Hepatocyte (in vitro differentiated cells): ENCODE results near the gene ZNF326. TPM values are rescaled to one million over a fixed set of nuclear protein-coding genes. Genes with fewer than 3 reads are reported as not detected.

Source experiments
- DNase-seq: peaks from one replicate; pipeline ENCODE4 v3.0.0-alpha.2; 2016; ENCODE audit warnings: low spot score
- H2AFZ ChIP-seq: fragments of 200-600 bp; sonication (generic); 2 replicates; pipeline ENCODE4 v1.6.0; 2016; ENCODE audit warnings: antibody characterized with exemption, mild to moderate bottlenecking
- H3K27ac ChIP-seq: fragments of 200-600 bp; sonication (generic); 2 replicates; pipeline ENCODE4 v1.5.1; 2016; ENCODE audit warnings: mild to moderate bottlenecking
- H3K27me3 ChIP-seq: fragments of 200-600 bp; sonication (generic); 2 replicates; pipeline ENCODE4 v1.6.1; 2016
- H3K36me3 ChIP-seq: fragments of 200-600 bp; sonication (generic); replicated peaks from 2 replicates; pipeline ENCODE4 v1.5.1; 2016; ENCODE audit warnings: low read depth; ENCODE audit not compliant: insufficient read depth
- H3K4me1 ChIP-seq: fragments of 200-600 bp; sonication (generic); 2 replicates; pipeline ENCODE4 v1.5.1; 2016; ENCODE audit warnings: mild to moderate bottlenecking, moderate library complexity; ENCODE audit not compliant: insufficient read depth
- H3K4me2 ChIP-seq: fragments of 200-600 bp; sonication (generic); 2 replicates; pipeline ENCODE4 v1.6.0; 2016
- H3K4me3 ChIP-seq: fragments of 200-600 bp; sonication (generic); 2 replicates; pipeline ENCODE4 v1.5.1; 2016; ENCODE audit warnings: mild to moderate bottlenecking
- H3K79me2 ChIP-seq: fragments of 200-600 bp; sonication (generic); 2 replicates; pipeline ENCODE4 v1.6.0; 2017; ENCODE audit warnings: mild to moderate bottlenecking
- H3K9me2 ChIP-seq: fragments of 200-600 bp; sonication (generic); replicated peaks from 2 replicates; pipeline ENCODE4 v1.6.0; 2017; ENCODE audit warnings: mild to moderate bottlenecking; ENCODE audit not compliant: insufficient read depth
- H3K9me3 ChIP-seq: fragments of 200-600 bp; sonication (generic); 2 replicates; pipeline ENCODE4 v1.5.1; 2016; ENCODE audit warnings: low read depth, mild to moderate bottlenecking
- H4K20me1 ChIP-seq: fragments of 200-600 bp; sonication (generic); 2 replicates; pipeline ENCODE4 v1.6.0; 2016; ENCODE audit warnings: mild to moderate bottlenecking; ENCODE audit not compliant: insufficient read depth, poor library complexity, severe bottlenecking
- EZH2 ChIP-seq: fragments of 200-600 bp; sonication (generic); IDR thresholded peaks from 2 replicates; pipeline ENCODE4 v1.6.1; 2016; ENCODE audit warnings: antibody characterized with exemption, mild to moderate bottlenecking, borderline replicate concordance
- EZH2phosphoT487 ChIP-seq: fragments of 200-600 bp; sonication (generic); IDR thresholded peaks from one replicate; pipeline ENCODE4 v1.6.1; 2018; ENCODE audit warnings: antibody characterized with exemption, mild to moderate bottlenecking, low read depth, moderate library complexity; ENCODE audit not compliant: unreplicated experiment, severe bottlenecking
- WGBS: methylation state at CpG from one replicate; pipeline ENCODE4 v1.1.6; 2016; ENCODE audit warnings: low lambda C conversion rate; ENCODE audit errors: missing lambda C conversion rate; 5-methylcytosine and 5-hydroxymethylcytosine counted together
- polyA plus RNA-seq: library from polyadenylated mRNA; unstranded; fragments of >200 nt; fragmentation: Nextera tagmentation; extraction: Ambion mirVana; gene quantifications from 2 replicates; pipeline ENCODE4 v1.2.1, GENCODE V29; 2016
- total RNA-seq: library from RNA; depleted of rRNA; stranded (reverse); fragments of >200 nt; gene quantifications from 2 replicates; pipeline ENCODE4 v1.2.3, GENCODE V29; 2014
- TF ChIP-seq, protein P1 (sequence below): fragments of 200-600 bp; sonication (generic); IDR thresholded peaks from 2 replicates; pipeline ENCODE4 v1.5.1; 2016; ENCODE audit warnings: antibody characterized with exemption, mild to moderate bottlenecking; ENCODE audit not compliant: poor library complexity

ZNF326 gene
- total and polyA plus RNA-seq, 2 experiments from 2014 or later, result 16.1 to 25.7 TPM

DNA sequence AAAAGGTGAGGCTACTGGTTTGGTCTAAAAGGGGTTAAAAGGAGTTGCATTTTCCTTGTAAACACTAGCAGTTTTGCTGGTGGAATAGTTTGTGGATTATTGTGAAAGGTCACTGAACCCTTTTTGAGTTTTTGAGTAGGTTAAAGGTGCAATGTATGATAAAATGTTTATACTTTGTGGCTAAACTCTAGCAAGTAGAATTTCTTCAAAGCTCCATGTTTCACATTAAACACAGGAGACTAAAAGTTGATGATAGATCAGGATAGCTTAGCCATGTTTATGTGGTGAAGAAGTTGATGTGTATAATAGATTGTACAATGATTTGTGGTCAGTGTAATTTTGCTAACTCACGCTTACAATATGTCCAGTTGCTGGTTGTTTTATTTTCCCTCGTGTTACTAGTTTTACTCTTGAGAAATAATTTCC, 13.1 kb downstream of the ZNF326 start:
- DNase-seq, result no peak
- H3K27me3 ChIP-seq, result no peaks in the 10 kb centered on the region
- H3K4me2 ChIP-seq, result no peak overlapping the region
- H3K27ac ChIP-seq, result no peak overlapping the region
- peaks cover 47% of the 10 kb centered on the region for H4K20me1 ChIP-seq
- no peak for TF ChIP-seq EZH2phosphoT487
- no peak for TF ChIP-seq EZH2
- TF ChIP-seq, protein P1, sequence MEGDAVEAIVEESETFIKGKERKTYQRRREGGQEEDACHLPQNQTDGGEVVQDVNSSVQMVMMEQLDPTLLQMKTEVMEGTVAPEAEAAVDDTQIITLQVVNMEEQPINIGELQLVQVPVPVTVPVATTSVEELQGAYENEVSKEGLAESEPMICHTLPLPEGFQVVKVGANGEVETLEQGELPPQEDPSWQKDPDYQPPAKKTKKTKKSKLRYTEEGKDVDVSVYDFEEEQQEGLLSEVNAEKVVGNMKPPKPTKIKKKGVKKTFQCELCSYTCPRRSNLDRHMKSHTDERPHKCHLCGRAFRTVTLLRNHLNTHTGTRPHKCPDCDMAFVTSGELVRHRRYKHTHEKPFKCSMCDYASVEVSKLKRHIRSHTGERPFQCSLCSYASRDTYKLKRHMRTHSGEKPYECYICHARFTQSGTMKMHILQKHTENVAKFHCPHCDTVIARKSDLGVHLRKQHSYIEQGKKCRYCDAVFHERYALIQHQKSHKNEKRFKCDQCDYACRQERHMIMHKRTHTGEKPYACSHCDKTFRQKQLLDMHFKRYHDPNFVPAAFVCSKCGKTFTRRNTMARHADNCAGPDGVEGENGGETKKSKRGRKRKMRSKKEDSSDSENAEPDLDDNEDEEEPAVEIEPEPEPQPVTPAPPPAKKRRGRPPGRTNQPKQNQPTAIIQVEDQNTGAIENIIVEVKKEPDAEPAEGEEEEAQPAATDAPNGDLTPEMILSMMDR, result no peak
- 88% methylated on average over 2 of the region's 2 CpGs for WGBS
- no peaks in the 10 kb centered on the region for H3K9me2 ChIP-seq
- H3K79me2 ChIP-seq, result peaks cover 89% of the 10 kb centered on the region
- H2AFZ ChIP-seq, result no peak overlapping the region
- H3K36me3 ChIP-seq, result peaks cover 6% of the 10 kb centered on the region
- H3K4me3 ChIP-seq, result no peak overlapping the region
- no peaks in the 10 kb centered on the region for H3K4me1 ChIP-seq
- no peaks in the 10 kb centered on the region for H3K9me3 ChIP-seq

DNA sequence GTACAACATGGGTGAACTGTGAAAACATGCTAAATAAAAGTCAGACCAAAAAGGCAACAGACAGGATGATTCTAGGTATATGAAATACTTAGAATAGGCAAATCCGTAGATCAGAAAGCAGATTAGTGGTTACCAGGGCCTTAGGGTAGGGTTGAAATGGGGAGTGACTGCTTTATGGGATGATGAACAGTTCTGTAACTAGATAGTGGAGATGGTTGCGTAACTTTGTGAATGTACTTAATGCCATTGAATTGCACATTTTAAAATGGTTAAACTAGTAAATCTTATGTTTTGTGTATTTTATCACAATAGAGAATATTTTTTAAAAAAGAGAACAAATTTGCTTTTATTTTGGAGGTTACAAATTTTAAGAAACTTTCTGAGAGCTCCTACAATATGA, 17.4 kb downstream of the ZNF326 start:
- no peak overlapping the region for H3K4me3 ChIP-seq
- no peak overlapping the region for H2AFZ ChIP-seq

DNA sequence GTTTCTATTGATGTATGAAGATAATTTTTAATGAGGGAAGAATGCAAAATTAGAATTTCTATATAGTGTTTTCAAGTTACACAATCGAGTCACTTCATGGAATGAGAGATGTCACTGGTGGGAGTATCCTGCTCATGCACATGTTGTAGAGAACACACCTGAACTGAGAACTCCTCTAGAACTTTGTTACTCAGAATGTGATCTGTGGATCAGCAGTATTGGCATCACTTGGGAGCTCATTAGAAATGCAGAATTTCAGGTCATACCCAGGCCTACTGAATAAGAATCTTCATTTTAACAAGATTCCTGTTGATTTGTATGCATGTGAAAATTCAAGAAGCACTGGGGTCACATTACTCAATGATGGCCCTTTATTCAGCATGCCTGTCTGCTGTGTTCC, 28.8 kb downstream of the ZNF326 start:
- Histone ChIP-seq H4K20me1 (no peaks in the 10 kb centered on the region), H2AFZ (no peak overlapping the region), H3K4me2 (no peak overlapping the region), H3K79me2 (peaks cover 6% of the 10 kb centered on the region), H3K4me3 (no peak overlapping the region), H3K9me3 (no peaks in the 10 kb centered on the region), H3K36me3 (peaks cover 12% of the 10 kb centered on the region), H3K27me3 (no peaks in the 10 kb centered on the region), H3K9me2 (no peaks in the 10 kb centered on the region), H3K4me1 (no peaks in the 10 kb centered on the region), H3K27ac (no peak overlapping the region)
- DNase-seq, result no peak
- TF ChIP-seq, protein P1, result no peak
- TF ChIP-seq EZH2, result no peak
- no peak for TF ChIP-seq EZH2phosphoT487
- 95% methylated on average over 1 of the region's 1 CpG for WGBS

More for the DNA sequence above, 17.4 kb downstream of the ZNF326 start:
- Histone ChIP-seq H3K36me3 (peaks cover 6% of the 10 kb centered on the region), H3K9me3 (no peaks in the 10 kb centered on the region), H3K79me2 (peaks cover 49% of the 10 kb centered on the region), H3K4me1 (no peaks in the 10 kb centered on the region), H3K4me2 (no peak overlapping the region), H4K20me1 (peaks cover 21% of the 10 kb centered on the region), H3K27ac (no peak overlapping the region), H3K9me2 (no peaks in the 10 kb centered on the region), H3K27me3 (no peaks in the 10 kb centered on the region)
- 96% methylated on average over 2 of the region's 2 CpGs for WGBS
- DNase-seq, result no peak
- TF ChIP-seq EZH2phosphoT487 (no peak), EZH2 (no peak)
- TF ChIP-seq, protein P1, result no peak

DNA sequence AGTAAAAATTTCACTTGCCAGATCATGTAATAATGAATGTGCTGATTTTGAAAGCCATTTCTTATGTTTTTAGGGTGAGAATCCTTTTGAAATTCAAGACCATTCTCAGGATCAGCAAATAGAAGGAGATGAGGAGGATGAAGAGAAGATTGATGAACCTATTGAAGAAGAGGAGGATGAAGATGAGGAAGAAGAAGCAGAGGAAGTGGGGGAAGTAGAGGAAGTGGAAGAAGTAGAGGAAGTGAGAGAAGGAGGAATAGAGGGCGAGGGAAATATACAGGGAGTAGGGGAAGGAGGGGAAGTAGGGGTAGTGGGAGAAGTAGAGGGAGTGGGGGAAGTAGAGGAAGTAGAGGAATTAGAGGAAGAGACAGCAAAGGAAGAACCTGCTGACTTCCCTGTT, 32.4 kb downstream of the ZNF326 start:
- TF ChIP-seq, protein P1, result no peak
- TF ChIP-seq EZH2phosphoT487 (no peak), EZH2 (no peak)

More for the DNA sequence above, 32.4 kb downstream of the ZNF326 start:
- Histone ChIP-seq H3K27ac (no peak overlapping the region), H3K9me2 (no peaks in the 10 kb centered on the region), H3K9me3 (no peaks in the 10 kb centered on the region), H3K4me2 (no peak overlapping the region), H3K4me1 (no peaks in the 10 kb centered on the region), H2AFZ (no peak overlapping the region), H3K4me3 (no peak overlapping the region), H3K27me3 (no peaks in the 10 kb centered on the region), H3K36me3 (peaks cover 6% of the 10 kb centered on the region), H4K20me1 (no peaks in the 10 kb centered on the region), H3K79me2 (no peaks in the 10 kb centered on the region)
- no peak for DNase-seq
- 100% methylated on average over 1 of the region's 1 CpG for WGBS
